Glutamatergic neuron (in vitro differentiated cells): ENCODE data around the gene KAZALD1. TPM values are rescaled to one million over a fixed set of nuclear protein-coding genes. Genes with fewer than 3 reads are reported as not detected.

Source experiments
- DNase-seq: peaks from one replicate; pipeline ENCODE4 v3.0.0; 2022
- H3K27ac Mint-ChIP-seq: one replicate; pipeline ENCODE4 v1.8.0; 2020; ENCODE audit warnings: mild to moderate bottlenecking, mixed read lengths, inconsistent platforms; ENCODE audit not compliant: unreplicated experiment
- H3K27me3 Mint-ChIP-seq: one replicate; pipeline ENCODE4 v1.8.0; 2020; ENCODE audit warnings: mild to moderate bottlenecking, moderate library complexity, mixed read lengths, inconsistent platforms; ENCODE audit not compliant: unreplicated experiment
- H3K36me3 Mint-ChIP-seq: one replicate; pipeline ENCODE4 v1.8.0; 2020; ENCODE audit warnings: mild to moderate bottlenecking, mixed read lengths, inconsistent platforms; ENCODE audit not compliant: unreplicated experiment
- H3K4me1 Mint-ChIP-seq: one replicate; pipeline ENCODE4 v1.8.0; 2020; ENCODE audit warnings: mild to moderate bottlenecking, low read depth, mixed read lengths, inconsistent platforms; ENCODE audit not compliant: unreplicated experiment
- H3K4me3 Mint-ChIP-seq: one replicate; pipeline ENCODE4 v1.8.0; 2020; ENCODE audit warnings: mild to moderate bottlenecking, mixed read lengths, inconsistent platforms; ENCODE audit not compliant: unreplicated experiment
- H3K9me3 Mint-ChIP-seq: one replicate; pipeline ENCODE4 v1.8.0; 2020; ENCODE audit warnings: mild to moderate bottlenecking, moderate library complexity, mixed read lengths, inconsistent platforms; ENCODE audit not compliant: unreplicated experiment
- total RNA-seq: library from RNA; stranded (reverse); fragmentation: NEBNext Ultra II Directional; extraction: Animal tissue kit (Norgen Biotek cat#: 25700); gene quantifications from one replicate; pipeline ENCODE4 v1.2.1, GENCODE V29; 2021; ENCODE audit not compliant: unreplicated experiment
- TF ChIP-seq, protein P1 (sequence below): fragments of 200-600 bp; sonication (generic); IDR thresholded peaks from one replicate; pipeline ENCODE4 v1.5.0; 2021; ENCODE audit not compliant: partially characterized antibody, unreplicated experiment

The KAZALD1 gene
- total RNA-seq, 1 donor from 2014 or later, result 0.59 TPM

DNA sequence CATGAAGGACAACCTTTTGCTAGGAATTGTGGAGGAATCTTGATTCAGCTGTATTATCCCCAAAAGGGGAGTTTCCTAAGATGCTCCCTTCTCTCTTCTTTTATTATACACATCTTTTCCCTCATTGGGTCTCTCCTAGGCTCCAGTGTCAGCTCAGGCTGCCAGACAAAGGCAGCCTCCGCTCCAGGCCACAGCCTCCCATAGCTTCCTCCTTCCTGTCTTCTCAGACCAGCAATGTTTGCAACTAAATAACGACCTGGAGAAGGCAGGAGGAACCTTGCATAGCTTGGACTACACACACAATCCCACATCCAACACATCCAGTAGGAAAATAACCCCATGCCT, 18.5 kb upstream of the KAZALD1 start:
- peaks cover 16% of the 10 kb centered on the region for H3K27me3 Mint-ChIP-seq
- DNase-seq, result no peak
- peak overlapping the region; percentile 95 for H3K27ac Mint-ChIP-seq
- TF ChIP-seq, protein P1, sequence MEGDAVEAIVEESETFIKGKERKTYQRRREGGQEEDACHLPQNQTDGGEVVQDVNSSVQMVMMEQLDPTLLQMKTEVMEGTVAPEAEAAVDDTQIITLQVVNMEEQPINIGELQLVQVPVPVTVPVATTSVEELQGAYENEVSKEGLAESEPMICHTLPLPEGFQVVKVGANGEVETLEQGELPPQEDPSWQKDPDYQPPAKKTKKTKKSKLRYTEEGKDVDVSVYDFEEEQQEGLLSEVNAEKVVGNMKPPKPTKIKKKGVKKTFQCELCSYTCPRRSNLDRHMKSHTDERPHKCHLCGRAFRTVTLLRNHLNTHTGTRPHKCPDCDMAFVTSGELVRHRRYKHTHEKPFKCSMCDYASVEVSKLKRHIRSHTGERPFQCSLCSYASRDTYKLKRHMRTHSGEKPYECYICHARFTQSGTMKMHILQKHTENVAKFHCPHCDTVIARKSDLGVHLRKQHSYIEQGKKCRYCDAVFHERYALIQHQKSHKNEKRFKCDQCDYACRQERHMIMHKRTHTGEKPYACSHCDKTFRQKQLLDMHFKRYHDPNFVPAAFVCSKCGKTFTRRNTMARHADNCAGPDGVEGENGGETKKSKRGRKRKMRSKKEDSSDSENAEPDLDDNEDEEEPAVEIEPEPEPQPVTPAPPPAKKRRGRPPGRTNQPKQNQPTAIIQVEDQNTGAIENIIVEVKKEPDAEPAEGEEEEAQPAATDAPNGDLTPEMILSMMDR, result no peak
- H3K36me3 Mint-ChIP-seq, result no peaks in the 10 kb centered on the region
- H3K4me3 Mint-ChIP-seq, result peak overlapping the region; percentile 98
- peaks cover 4% of the 10 kb centered on the region for H3K9me3 Mint-ChIP-seq
- H3K4me1 Mint-ChIP-seq, result peaks cover 15% of the 10 kb centered on the region

DNA sequence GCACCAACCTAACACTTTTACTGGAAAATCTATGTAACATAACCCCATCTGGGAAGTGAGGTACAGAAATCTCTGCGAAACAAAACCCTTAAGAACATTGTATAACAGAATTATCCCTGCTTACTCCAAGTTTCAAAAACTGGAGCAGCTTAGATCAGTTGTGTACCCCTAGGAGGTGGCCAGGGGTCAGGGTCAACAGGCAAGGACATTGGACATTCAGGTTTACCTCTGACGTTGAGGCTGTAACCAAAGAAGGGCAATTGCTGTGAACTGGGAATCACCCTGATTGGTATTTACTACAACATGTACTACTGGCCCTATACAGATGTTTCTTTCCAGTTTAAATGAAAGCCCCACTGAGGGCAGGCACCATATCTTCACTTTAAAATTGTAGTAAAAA, 17.7 kb upstream of the KAZALD1 start:
- Mint-ChIP-seq H3K27me3 (peaks cover 19% of the 10 kb centered on the region), H3K27ac (no peak overlapping the region), H3K4me1 (peaks cover 22% of the 10 kb centered on the region)

DNA sequence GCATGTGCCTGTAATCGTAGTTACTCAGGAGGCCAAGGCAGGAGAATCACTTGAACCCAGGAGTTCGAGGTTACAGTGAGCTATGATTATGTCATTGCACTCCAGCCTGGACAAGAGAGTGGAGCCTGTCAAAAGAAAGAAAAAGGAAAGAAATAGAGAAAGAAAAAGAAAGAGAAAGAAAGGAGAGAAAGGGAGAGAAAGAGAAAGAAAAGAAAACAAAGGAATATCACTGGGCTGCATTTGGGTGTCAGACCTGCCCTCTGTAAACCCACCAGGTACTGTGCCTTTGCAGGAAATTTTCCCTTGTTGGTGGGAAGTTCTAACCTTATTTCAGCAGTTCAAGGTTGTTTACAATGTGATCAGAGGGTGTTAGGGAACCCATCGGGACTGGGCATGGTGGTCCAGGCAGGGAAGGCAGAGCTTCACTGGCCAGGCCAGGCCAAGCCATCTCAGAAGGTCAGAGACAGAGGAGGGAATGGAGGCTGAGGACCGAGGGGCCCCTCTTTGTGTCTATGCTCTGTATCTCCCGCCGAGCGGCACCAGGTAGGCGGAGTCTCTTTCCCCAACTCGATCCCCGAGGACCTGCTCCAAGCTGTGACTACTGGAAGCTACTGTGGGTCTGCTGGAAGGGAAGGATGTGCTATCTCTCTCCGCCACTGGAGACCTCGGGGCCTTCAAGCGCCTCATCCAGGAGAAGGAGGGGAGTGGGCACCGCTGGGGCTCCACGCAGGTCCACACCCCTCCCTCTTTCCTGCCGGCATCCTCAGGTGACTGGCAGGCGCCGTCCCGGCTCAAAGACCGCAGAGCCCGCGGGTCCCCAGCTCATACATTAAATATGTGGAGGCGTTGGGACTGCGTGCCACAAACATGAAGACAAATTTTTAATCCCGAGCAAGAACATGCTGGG, 15.2 kb upstream of the KAZALD1 start:
- Mint-ChIP-seq H3K36me3 (no peaks in the 10 kb centered on the region), H3K27me3 (peaks cover 31% of the 10 kb centered on the region), H3K4me1 (peaks cover 27% of the 10 kb centered on the region), H3K4me3 (peak overlapping the region; percentile 71), H3K9me3 (peaks cover 7% of the 10 kb centered on the region), H3K27ac (no peak overlapping the region)
- DNase-seq, result peak; percentile 46
- TF ChIP-seq, protein P1, result no peak

More for the DNA sequence above, 17.7 kb upstream of the KAZALD1 start:
- TF ChIP-seq, protein P1, result no peak
- DNase-seq, result no peak
- Mint-ChIP-seq H3K4me3 (no peak overlapping the region), H3K36me3 (no peaks in the 10 kb centered on the region), H3K9me3 (peaks cover 4% of the 10 kb centered on the region)

DNA sequence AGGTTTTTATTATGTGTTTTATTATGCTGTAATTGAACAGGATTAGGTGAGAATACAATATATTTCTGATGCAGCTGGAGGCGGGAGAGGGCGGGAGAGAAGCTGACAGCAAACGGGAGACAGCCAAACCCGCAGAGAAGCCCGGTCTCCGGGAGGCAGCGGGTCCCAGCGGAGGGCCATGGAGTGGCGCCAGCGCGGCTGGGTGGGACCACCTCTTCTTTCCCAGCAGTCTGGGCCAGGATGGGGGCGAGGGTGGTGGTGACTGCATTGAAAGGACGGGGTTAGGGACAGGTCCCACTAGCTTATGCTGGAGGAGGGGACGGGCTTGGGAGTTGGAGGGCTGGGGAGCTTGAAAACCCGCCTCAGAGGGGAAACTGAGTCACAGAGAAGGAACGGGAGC, 14.5 kb upstream of the KAZALD1 start:
- peaks cover 7% of the 10 kb centered on the region for H3K9me3 Mint-ChIP-seq
- peak; percentile 46 for DNase-seq
- H3K27me3 Mint-ChIP-seq, result peaks cover 31% of the 10 kb centered on the region
- TF ChIP-seq, protein P1, result no peak
- H3K4me1 Mint-ChIP-seq, result peaks cover 26% of the 10 kb centered on the region
- no peaks in the 10 kb centered on the region for H3K36me3 Mint-ChIP-seq
- no peak overlapping the region for H3K27ac Mint-ChIP-seq
- H3K4me3 Mint-ChIP-seq, result peak overlapping the region; percentile 71
